Loucy (cell line): ENCODE measurements around the gene RPS16.
"Not testable (repeated sequence)": the region's sequence is repeated elsewhere in the genome, so short reads cannot be mapped to it uniquely, and the experiment has no call there.

Source experiments
- H2AFZ ChIP-seq: fragments of 200-600 bp; sonication (generic); 2 replicates; pipeline ENCODE4 v1.6.0; 2016; ENCODE audit warnings: antibody characterized with exemption, mild to moderate bottlenecking, low read length, moderate library complexity
- H3F3A ChIP-seq: fragments of 200-600 bp; 2 replicates; pipeline ENCODE4 v1.6.0; 2016; ENCODE audit warnings: antibody characterized with exemption, low read depth, mild to moderate bottlenecking
- H3K27me3 ChIP-seq: fragments of 200-600 bp; sonication (generic); 2 replicates; pipeline ENCODE4 v1.6.1; 2014; ENCODE audit warnings: low read length, mild to moderate bottlenecking; ENCODE audit not compliant: insufficient read depth, poor library complexity, severe bottlenecking
- H3K36me3 ChIP-seq: fragments of 200-600 bp; sonication (generic); 2 replicates; pipeline ENCODE4 v1.6.1; 2016; ENCODE audit warnings: low read length; ENCODE audit not compliant: insufficient read depth
- H3K4me1 ChIP-seq: fragments of 200-600 bp; sonication (generic); 2 replicates; pipeline ENCODE4 v1.5.1; 2014; ENCODE audit warnings: low read length, mild to moderate bottlenecking; ENCODE audit not compliant: insufficient read depth, poor library complexity, severe bottlenecking
- H3K4me2 ChIP-seq: fragments of 200-600 bp; sonication (generic); 2 replicates; pipeline ENCODE4 v1.6.0; 2014; ENCODE audit warnings: antibody characterized with exemption, low read length, low read depth, mild to moderate bottlenecking; ENCODE audit not compliant: poor library complexity, severe bottlenecking
- H3K4me3 ChIP-seq: fragments of 200-600 bp; sonication (generic); 2 replicates; pipeline ENCODE4 v1.5.1; 2014; ENCODE audit warnings: low read length, mild to moderate bottlenecking, mixed read lengths; ENCODE audit not compliant: poor library complexity, severe bottlenecking
- H3K79me2 ChIP-seq: fragments of 200-600 bp; sonication (generic); 2 replicates; pipeline ENCODE4 v1.6.1; 2014; ENCODE audit warnings: low read length; ENCODE audit not compliant: insufficient read depth
- H3K9ac ChIP-seq: fragments of 200-600 bp; sonication (generic); 2 replicates; pipeline ENCODE4 v1.6.0; 2014; ENCODE audit warnings: mild to moderate bottlenecking, low read depth, low read length, moderate library complexity; ENCODE audit not compliant: poor library complexity, severe bottlenecking
- H3K9me2 ChIP-seq: fragments of 200-600 bp; sonication (generic); replicated peaks from 2 replicates; pipeline ENCODE4 v1.6.1; 2016; ENCODE audit warnings: low read depth, low read length, mixed read lengths
- H3K9me3 ChIP-seq: fragments of 200-600 bp; sonication (generic); 2 replicates; pipeline ENCODE4 v1.6.1; 2014; ENCODE audit warnings: mild to moderate bottlenecking, antibody characterized with exemption, low read length, low read depth; ENCODE audit not compliant: insufficient read depth
- H4K20me1 ChIP-seq: fragments of 200-600 bp; sonication (generic); 2 replicates; pipeline ENCODE4 v1.6.0; 2014; ENCODE audit warnings: antibody characterized with exemption, low read length, mild to moderate bottlenecking; ENCODE audit not compliant: insufficient read depth, poor library complexity, severe bottlenecking
- EZH2phosphoT487 ChIP-seq: fragments of 200-600 bp; IDR thresholded peaks from 2 replicates; pipeline ENCODE4 v1.6.1; 2018; ENCODE audit warnings: antibody characterized with exemption, mild to moderate bottlenecking, moderate library complexity, borderline replicate concordance
- TF ChIP-seq, protein P1 (sequence below): fragments of 200-600 bp; sonication (generic); conservative IDR thresholded peaks from 2 replicates; pipeline ENCODE4 v1.5.1; 2014; ENCODE audit warnings: mild to moderate bottlenecking, antibody characterized with exemption, low read length

RPS16 gene

DNA sequence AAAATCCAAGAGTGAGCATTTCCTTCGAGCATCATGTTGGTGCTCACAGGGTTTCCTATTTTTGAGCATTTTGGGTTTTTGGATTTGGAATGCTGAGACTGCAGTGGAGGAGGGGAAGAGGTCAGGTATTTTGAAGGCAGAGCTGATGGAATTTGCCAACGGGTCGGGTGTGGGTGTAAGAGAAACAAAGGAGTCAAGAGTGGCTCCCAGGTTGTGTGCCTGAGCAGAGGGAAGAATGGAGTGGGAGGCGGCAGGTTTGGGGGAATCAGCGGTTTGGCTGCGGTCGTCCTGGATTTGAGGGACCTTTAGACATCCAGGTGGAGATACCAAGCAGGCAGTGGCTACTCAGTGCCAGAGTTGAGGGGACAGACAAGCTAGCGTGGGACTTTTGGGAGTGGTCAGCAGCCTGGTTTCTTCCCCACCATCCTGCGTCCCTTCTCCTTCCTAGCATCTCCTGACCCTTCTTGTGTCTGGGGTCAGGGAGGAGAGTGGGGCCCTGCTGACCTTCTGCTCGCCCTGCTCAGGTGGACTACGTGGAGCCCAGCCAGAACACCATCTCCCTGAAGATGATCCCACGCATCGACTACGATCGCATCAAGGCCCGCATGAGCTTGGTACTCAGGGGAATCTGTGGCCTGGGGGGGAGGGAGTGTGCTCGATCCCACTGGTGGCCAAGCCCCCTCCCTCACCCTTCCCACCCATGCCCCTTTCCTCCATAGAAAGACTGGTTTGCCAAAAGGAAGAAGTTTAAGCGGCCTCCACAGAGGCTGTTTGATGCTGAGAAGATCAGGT lies 30.4 kb upstream of the RPS16 start:
- Histone ChIP-seq H3K9me3 (no peaks in the 10 kb centered on the region), H3K36me3 (peaks cover 76% of the 10 kb centered on the region), H3K27me3 (no peaks in the 10 kb centered on the region), H3K79me2 (no peaks in the 10 kb centered on the region), H3K4me2 (no peak overlapping the region), H3F3A (no peaks in the 10 kb centered on the region), H4K20me1 (no peaks in the 10 kb centered on the region), H3K4me3 (no peak overlapping the region), H3K9me2 (no peaks in the 10 kb centered on the region), H2AFZ (no peak overlapping the region), H3K4me1 (no peaks in the 10 kb centered on the region), H3K9ac (no peak overlapping the region)
- TF ChIP-seq, protein P1, sequence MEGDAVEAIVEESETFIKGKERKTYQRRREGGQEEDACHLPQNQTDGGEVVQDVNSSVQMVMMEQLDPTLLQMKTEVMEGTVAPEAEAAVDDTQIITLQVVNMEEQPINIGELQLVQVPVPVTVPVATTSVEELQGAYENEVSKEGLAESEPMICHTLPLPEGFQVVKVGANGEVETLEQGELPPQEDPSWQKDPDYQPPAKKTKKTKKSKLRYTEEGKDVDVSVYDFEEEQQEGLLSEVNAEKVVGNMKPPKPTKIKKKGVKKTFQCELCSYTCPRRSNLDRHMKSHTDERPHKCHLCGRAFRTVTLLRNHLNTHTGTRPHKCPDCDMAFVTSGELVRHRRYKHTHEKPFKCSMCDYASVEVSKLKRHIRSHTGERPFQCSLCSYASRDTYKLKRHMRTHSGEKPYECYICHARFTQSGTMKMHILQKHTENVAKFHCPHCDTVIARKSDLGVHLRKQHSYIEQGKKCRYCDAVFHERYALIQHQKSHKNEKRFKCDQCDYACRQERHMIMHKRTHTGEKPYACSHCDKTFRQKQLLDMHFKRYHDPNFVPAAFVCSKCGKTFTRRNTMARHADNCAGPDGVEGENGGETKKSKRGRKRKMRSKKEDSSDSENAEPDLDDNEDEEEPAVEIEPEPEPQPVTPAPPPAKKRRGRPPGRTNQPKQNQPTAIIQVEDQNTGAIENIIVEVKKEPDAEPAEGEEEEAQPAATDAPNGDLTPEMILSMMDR: no peak
- TF ChIP-seq EZH2phosphoT487: no peak

DNA sequence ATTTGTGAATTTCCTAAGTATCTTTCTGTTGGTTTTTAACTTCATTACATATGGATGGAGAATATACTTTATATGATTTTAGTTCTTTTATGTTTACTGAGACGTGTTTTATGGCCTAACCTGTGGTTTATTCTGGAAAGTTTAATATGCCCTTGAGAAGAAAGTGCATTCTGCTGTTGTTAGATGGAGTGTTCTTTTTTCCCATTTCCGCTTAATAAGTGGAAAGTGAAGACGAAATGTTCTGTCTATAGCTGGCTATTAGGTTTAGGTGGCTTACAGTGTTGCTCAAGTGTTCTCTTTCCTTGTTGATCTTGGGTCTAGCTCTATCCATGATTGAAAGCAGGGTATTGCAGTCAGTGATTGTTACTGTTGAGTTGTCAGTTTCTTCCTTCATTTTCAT lies 27.7 kb upstream of the RPS16 start:
- no peak overlapping the region for H3K4me2 ChIP-seq
- H3K4me3 ChIP-seq: no peak overlapping the region
- no peaks in the 10 kb centered on the region for H3F3A ChIP-seq
- no peaks in the 10 kb centered on the region for H4K20me1 ChIP-seq
- no peaks in the 10 kb centered on the region for H3K4me1 ChIP-seq
- H3K9me2 ChIP-seq: no peaks in the 10 kb centered on the region
- peaks cover 76% of the 10 kb centered on the region for H3K36me3 ChIP-seq
- no peaks in the 10 kb centered on the region for H3K27me3 ChIP-seq
- H3K79me2 ChIP-seq: no peaks in the 10 kb centered on the region
- H3K9me3 ChIP-seq: no peaks in the 10 kb centered on the region
- no peak overlapping the region for H2AFZ ChIP-seq
- no peak overlapping the region for H3K9ac ChIP-seq
- TF ChIP-seq, protein P1: no peak
- no peak for TF ChIP-seq EZH2phosphoT487

DNA sequence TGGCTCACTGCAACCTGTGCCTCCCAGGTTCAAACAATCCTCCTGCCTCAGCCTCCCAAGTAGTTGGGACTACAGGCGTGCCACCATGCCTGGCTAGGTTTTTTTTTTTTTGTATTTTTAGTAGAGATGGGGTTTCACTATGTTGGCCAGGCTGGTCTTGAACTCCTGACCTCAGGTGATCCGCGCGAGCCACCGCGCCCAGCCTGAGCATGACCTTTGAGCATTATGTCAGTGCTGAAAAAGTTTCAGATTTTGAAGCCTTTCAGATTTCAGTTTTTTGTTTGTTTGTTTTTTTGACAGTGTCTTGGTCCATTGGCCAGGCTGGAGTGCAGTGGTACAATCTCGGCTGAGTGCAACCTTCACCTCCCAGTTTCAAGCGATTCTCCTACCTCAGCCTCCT lies 15.5 kb upstream of the RPS16 start:
- H4K20me1 ChIP-seq: peaks cover 52% of the 10 kb centered on the region

More for the DNA sequence above, 15.5 kb upstream of the RPS16 start:
- not testable (repeated sequence) for H3K27me3 ChIP-seq, H3K4me3 ChIP-seq, H3F3A ChIP-seq, H3K9me3 ChIP-seq, H2AFZ ChIP-seq, H3K9ac ChIP-seq, H3K9me2 ChIP-seq
- H3K79me2 ChIP-seq: peaks cover 84% of the 10 kb centered on the region
- peak overlapping the region; percentile 98 for H3K4me2 ChIP-seq
- peaks cover 22% of the 10 kb centered on the region; the same call in 1 of the 2 replicates for H3K36me3 ChIP-seq
- peaks cover 32% of the 10 kb centered on the region for H3K4me1 ChIP-seq
